GM19328 (cell line): ENCODE results near the gene ARAP2.

Source experiments
- ATAC-seq: cut with Tn5 transposase; IDR thresholded peaks from one replicate; pipeline ENCODE4 v1.9.1; 2021; ENCODE audit warnings: mild to moderate bottlenecking, moderate library complexity; ENCODE audit not compliant: unreplicated experiment

ARAP2 gene, protein sequence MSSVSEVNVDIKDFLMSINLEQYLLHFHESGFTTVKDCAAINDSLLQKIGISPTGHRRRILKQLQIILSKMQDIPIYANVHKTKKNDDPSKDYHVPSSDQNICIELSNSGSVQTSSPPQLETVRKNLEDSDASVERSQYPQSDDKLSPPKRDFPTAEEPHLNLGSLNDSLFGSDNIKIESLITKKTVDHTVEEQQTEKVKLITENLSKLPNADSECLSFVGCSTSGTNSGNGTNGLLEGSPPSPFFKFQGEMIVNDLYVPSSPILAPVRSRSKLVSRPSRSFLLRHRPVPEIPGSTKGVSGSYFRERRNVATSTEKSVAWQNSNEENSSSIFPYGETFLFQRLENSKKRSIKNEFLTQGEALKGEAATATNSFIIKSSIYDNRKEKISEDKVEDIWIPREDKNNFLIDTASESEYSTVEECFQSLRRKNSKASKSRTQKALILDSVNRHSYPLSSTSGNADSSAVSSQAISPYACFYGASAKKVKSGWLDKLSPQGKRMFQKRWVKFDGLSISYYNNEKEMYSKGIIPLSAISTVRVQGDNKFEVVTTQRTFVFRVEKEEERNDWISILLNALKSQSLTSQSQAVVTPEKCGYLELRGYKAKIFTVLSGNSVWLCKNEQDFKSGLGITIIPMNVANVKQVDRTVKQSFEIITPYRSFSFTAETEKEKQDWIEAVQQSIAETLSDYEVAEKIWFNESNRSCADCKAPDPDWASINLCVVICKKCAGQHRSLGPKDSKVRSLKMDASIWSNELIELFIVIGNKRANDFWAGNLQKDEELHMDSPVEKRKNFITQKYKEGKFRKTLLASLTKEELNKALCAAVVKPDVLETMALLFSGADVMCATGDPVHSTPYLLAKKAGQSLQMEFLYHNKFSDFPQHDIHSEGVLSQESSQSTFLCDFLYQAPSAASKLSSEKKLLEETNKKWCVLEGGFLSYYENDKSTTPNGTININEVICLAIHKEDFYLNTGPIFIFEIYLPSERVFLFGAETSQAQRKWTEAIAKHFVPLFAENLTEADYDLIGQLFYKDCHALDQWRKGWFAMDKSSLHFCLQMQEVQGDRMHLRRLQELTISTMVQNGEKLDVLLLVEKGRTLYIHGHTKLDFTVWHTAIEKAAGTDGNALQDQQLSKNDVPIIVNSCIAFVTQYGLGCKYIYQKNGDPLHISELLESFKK (N-terminal part only)

DNA sequence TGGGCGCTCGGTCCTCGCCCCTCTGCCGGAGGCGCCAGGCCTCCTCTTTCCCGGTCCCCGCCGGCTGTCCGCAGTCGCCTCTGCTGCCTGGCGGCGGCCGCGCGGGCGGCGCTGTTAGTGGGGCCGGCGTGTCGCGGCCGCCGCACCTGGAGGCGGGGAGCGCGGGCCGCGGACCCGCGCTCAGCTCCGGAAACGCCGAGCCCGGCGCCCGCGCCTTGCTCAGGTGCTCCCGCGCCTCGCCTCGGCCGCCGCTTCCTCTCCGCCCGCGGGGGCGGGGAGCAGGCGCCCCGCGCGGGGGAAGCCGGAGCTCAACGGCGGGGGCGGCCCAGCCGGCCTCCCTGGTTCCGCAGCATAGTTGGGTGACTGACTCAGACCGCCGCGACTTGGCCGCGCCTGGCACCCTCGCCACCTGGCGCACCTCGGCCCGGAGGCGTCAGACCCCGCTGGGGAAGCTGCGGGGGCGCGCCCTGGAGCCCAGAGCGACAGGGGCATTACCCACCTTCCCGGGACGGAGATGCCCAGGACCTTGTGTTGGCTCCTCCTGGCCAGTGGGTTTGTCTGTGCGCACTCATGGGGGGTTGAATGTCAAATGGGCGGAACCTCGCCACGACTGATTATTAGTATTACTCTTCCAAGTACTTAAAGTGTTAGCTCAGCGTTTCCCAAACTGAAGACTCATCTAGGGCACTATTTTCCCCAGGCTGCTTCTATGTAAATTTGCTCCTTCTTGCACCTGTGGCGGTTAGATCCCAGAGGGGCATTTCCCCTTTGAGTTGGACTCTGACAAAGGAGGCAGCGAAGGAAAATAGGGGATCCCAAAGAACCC, at the start of gene ARAP2:
Gene ARAP2 (minus strand): TSS at position 258 of the 826 bp plus-strand sequence. CDS start 15,028 bp downstream, outside the sequence.
- ATAC-seq: peak; percentile 62

DNA sequence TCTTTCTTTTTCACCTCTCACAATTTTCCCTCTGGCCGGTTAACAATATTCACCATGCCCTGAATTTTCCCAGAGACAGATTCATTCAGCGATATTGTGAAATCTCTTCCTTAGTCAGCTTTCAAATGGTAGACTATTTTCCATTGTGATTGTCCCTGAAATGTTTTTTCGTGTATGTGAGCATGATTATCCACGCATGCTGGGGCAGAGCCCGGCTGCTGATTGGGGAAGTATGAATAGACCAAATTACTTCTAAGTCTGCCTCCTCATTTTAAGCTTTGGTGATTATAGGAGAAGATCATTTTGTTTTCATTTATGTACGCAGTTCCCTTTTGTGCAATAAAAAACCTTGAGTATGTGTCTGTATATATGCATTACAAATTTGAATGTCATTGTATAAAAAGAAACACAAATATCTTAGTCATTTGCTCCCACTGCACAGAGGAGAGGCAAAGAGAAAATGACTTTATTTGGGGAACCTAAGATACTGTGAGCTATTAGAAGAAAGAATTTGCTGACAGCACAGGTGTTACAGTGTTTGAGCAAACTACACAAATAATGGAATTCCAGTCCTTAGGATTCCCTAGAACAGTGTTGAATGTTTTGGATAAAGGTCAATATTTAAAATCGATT, 48.4 kb upstream of the ARAP2 start:
- ATAC-seq: no peak

DNA sequence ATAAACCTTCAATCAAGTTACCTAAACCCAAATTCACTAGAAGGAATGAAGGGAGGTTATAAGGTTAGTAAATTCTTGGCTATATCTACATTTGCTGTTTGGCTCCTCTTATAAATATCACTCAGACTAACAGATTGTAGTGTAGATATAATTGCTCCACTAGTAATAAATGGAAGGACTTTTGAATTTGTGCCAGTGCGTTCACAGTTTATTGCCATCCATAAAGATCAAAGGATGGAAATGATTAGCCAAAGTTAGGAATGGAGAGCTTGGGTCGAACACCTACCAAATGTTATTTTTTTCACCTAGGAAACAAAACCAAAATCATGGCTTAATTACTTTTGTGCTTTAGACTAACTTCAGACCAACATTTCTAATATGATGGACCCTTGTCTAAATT, 46.3 kb upstream of the ARAP2 start:
- no peak for ATAC-seq

DNA sequence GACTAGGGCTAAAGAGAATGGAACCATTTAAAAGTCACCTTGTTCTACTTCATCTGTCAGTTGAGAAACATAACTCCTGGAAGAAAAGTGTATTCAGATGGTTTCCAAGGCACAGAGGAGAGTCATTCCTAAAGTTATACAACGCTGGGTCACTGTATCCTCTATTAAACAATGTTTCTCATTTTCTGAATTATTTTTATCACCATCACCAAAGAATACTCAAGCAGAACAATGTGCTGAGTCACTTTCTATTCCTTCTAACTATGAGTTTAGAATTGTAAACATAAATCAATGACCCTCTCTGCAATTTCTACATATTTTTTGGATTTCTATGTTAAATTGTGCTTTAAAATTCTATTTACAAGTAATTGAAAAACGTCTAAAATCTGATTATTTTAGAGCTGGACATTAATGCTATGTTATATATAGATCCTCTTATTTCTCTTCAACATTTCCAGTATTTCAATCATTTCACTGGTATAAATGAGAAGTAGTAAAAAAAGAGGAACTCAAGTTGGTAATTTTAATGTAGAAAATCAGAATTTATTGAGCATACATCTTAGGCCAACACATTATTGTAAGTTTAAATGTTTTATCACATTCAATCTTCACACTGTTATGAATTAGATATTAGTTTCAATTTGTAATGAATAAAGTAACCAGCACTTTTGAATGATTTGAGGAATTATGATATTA, 44.6 kb upstream of the ARAP2 start:
- no peak for ATAC-seq

DNA sequence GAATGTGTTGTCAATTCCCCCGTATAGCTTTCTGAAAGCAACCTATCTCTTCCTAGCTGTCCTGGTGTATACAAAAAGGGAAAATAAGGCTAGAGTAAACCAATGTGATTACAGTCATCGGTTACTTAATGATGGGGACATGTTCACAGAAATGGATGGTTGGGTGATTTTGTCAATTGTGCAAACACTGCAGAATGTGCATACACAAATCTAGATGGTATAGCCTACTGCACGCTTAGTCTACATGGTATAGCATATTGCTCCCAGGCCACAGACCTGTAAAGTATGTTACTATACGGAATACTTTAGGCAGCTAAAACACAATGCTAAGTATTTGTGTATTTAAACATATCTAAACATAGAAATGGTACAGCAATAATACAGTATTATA, 42.2 kb upstream of the ARAP2 start:
- no peak for ATAC-seq

DNA sequence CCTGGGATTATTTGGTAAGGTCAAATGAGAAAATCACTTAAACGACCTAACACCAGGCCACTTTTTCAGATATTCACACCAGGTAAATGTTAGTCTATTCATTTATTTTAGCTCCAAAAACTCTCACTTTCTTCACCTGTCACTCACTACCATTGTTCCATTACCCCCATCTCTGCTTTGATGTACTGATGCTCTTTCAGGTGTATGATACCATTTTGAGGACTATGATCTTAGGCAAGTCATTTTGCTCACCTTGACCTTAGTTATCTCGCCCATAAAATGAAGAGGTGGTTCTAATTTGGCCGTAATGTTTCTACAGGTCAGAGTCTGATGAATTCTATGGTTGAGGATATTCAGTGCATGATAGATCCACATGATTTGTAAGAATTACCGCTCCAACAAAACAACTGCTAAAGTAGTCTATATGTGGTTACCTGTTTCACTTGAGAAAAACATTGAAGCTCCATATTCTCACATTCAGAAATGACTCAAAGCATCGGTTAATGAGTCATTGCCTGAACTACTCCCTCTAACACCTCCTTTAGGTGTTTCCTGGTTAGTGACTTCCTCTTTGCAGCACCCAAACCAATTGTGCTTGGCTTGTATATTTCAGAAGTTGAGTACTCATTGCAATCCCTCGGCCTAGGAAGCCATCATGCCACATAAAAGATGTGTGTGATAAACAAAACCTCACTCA, 41.6 kb upstream of the ARAP2 start:
- peak; percentile 99 for ATAC-seq

DNA sequence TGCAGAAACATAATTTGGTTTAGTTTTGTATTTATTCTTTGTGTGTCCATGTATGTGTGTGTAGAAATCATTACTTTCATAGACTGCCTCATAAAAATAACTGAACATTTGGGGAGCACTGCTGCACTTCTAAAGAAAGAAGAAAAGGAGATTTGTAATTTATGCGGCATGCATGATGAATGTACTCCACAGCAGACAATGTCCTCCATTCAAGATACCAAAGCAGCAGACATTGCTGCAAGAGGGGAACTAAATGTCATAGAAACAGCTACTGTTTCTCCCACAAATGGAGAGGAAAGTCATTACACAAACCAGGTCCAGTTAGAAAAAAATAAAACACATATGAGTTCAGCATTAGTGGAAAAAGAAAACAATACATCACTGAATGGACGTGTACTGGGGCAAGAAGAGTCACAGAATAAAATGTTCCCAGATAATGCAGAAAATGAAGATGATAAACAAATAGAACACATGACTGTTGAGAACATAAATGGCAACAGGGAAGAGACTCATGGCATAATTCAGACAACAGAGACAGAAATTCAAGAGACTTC, 39.7 kb upstream of the ARAP2 start:
- no peak for ATAC-seq

DNA sequence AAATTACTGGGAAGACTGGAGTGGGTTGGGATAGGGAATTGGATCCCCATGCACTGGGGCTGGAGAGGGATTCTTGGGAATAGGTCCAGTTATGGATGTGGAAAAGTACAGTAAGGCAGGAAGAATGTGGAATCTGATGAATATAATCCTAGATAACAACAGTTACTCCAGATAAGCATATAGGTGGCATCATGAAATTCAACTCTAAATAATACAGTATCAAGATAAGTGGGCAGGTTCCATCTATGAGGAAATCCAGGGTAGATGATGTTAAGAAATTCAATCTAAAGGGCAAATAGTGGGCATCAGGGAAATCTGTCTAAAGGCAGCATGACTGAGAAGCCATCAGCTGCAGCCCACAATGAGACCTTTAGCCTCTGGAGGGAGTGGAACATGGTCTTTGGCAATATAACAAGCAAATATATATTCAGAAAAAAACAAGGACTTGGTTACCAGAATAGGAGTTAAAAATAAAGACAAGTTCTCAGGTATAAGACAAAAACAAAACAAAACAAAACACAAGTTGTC, 38.3 kb upstream of the ARAP2 start:
- no peak for ATAC-seq

DNA sequence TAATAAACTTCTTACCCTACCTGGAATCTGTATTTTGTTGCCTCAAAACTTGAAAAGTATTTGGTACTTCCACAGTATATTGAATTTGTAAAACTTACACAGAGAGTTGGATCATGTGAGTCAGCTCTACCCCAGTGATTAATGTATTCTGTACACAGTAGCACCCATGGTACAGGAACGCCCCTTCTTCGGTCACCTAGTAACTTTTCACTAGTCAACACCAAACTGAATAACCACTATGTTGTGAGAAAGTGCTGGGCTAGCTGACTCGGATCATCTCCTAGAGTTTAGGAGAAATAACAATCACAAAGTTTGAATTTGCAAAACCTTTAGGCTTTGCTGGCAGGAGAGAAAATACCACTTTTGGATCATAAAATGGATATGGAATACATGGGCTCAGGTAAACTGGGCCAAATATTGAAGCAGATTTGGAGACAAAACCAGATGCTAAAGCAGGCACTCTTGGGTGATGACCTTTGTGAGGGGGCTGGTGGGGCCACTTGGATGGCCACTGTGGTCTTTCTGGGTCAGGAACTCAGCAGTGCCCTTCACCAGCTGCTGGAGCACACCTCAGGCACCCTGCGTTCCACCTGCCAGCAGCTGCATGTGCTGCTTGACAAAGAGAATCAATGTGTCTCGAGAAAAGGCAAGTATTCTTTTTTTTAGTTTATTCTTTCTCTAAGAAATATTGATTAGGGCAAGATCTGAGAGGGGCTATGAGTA, 37.2 kb upstream of the ARAP2 start, which contains the start of gene DTHD1:
Gene DTHD1 (plus strand): TSS at position 233 of the 723 bp plus-strand sequence. CDS start 143 bp downstream, at position 376.
- ATAC-seq: no peak

DNA sequence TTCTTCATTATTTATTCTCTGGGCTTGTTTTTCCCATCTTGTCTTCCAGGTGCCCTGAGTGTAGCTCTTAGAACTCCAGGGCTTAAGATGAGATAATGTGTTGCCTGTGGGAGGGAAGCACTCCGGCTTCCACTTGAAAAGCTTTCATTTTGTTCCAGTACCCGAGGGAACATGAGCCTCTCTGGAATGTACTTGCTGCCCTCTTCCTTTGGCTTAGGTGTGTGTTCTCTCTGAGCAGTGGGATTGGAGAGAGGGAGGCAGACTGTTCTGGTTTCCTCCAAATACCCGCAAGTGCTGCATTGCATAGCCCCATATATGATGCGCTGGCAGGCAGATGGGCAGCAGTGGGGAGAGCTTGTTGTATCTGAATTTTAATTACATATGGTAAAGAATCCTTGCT, 36.2 kb upstream of the ARAP2 start:
- ATAC-seq: no peak

DNA sequence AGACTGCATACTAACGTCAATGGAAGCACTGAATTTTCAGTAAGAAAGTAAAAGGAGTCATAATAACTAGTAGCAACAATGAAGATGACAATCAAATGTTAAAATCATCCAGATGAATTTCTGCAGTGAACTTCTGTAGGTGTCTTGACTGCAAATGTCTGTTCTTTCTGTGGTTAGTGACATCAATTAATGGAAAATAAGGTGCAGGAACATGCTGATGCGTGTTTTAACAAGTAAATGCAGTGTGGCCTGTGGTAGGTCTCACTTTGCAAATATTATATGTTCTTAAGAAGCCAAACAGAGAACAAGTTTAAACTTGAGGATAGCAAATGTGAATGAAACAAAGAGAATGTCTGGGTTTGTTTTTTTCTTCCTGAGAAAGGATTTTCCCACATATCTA, 34.5 kb upstream of the ARAP2 start:
- no peak for ATAC-seq

DNA sequence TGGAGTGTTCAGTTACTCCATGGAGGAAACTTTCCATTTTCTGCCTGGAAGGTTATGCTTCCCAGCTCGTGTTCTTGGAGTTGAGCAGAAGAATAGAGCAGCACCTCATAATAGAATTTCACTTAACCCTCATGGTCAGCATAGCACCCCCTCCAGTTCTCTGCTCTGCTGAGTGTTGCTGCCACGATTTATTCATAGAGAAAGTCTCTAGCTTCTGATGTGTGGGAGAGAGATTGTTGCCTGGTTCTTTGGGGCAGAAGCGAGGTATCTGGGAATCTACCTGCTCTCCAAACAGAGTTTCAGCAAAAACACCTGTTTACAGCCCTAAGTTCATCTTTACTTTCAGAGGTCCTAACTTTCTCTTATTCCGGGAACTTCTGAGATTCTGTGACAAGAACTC, 33.2 kb upstream of the ARAP2 start:
- no peak for ATAC-seq

DNA sequence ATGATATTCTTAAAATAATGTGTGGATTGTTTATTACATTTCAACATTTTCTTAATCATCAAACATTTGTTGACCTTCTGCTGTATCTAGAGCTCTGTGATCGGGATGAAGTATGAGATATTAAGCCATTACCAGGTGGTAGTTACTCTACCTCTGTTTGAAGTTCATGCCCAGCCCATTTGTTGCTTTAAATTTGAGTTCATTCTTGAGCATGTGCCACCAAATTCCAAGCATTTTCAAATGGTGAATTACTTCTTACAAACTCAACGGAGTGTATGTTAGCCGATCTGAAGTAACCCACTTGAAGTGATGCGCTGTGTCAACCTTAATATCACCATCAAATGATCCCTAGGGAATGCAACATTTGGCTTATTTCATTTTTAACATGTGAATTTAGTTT, 29.8 kb upstream of the ARAP2 start:
- ATAC-seq: no peak

DNA sequence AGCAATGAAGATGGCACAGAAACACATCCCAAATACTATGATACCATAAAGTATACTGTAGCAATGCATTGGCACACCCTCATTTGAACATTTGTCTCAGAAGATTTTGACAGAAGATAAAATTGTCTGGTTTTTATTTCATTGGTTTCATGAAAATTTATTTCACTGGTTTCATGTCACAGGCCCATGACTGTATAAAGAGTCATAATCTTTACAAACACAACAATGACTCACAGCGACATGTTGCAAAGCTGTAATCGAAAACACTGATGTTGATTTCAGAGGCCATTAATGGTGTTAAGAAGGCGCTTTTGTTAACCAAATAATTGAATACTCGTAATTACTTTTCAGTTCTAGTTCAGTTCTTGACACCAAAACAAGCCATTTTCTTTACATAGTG, 29.0 kb upstream of the ARAP2 start:
- ATAC-seq: no peak

DNA sequence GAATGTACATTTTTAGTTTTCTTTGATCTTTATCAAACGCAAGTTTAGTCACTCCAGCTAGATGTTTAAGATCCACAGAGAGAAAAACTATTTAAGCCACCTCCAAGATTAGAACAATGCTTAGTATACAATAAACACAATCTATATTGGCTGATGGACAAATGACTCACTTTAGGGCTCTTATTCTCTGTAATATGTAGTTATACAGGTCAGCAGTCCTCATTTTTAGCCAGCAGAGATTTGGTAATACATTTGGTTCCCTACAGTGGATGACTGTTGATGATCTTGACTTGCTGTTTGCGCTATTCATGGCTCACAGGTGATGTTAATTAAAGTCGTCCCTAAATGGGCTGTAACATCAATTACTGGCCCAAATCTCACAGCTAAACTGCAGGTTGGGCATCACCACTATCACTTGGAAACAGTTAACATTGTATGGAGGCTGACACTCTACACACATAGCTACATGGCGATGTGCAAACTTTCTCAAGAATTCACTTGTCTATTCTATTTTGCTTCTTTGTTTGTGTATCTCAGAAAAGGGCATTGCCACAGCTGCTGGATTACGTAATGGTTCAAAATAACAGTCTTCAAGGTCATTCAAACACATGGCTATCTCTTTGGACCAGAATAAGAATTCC, 25.3 kb upstream of the ARAP2 start:
- no peak for ATAC-seq

DNA sequence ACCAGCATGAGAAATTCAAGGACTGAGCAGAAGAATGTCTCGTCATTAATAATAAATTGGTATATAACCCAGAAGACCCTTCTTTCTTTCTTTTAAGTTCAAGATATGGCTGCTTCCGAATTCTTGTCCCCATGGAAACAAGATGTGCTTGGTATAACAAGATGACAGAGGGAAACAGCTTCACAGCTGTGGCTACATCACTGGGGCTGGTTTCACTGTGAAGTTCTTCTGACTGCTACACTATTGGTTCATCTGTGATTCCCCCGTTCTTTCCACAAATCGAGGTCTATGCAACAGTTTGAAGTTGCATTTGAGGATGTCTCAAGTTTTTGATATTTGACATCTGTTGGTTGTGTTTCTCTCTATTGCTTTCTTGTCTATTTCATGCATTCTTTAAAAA, 24.8 kb upstream of the ARAP2 start:
- no peak for ATAC-seq
